SIG-M5 treated with dmso at 0.1 percent for 504 hours (cell line): ENCODE results near the gene RSPRY1.

Experiments used
- DNase-seq: peaks from one replicate; lab custom pipeline; 2025; ENCODE audit not compliant: unreplicated experiment; lab: John Stamatoyannopoulos, UW

The RSPRY1 gene

DNA sequence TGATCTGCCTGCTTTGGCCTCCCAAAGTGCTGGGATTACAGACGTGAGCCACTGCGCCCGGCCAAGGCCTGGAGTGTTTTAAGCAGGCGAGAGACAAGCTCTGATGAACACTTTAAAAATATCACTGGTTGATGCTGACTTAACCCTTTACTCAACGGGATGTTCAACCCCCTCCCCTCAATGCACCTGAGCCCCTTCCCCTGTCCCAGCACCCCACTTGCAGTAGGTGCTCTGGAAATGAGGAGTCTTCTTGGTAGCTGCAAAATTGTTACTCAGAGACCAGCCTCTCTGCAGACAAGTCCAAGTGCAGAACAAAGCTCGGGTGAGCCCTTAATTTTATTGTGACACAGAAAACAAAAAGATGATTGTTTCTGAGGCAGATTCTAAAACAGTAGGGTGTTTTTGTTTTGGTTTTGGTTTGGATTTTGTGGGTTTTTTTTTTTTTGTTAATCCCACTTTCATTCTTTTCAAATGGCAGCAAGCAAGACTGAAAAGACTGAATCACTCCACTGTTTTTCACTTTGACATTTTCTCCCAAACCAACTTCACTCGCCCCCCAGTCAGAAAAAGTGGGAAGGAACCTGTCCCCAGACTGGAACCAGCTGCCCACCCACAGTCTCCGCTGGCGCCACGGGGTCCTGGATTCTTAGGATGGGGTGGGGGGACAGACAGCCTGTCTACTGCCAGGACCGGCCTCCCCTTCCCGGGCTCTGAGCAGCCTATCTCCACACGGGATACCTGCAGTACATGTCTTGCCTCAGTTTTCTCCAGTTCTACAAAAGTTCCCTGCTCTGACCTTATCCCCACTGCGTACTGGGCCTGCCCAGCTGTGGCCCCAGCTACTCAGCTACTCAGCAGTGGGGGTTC lies 103.5 kb downstream of the RSPRY1 start:
- no peak for DNase-seq
